HG03066 (cell line): Measurements from ENCODE around the gene ARFGEF2.
"Not testable (repeated sequence)": the region's sequence is repeated elsewhere in the genome, so short reads cannot be mapped to it uniquely, and the experiment has no call there.

Experiments
- ATAC-seq: cut with Tn5 transposase; IDR thresholded peaks from one replicate; pipeline ENCODE4 v1.9.1; 2021; ENCODE audit warnings: low read depth; ENCODE audit not compliant: unreplicated experiment

ARFGEF2 gene

GRCh38 chr20:48926821-48927220, 5.3 kb downstream of the ARFGEF2 start:
- ATAC-seq: no peak

GRCh38 chr20:48928832-48929725, 7.6 kb downstream of the ARFGEF2 start:
- no peak for ATAC-seq

GRCh38 chr20:48930035-48930434, 8.5 kb downstream of the ARFGEF2 start:
- ATAC-seq: no peak

- ATAC-seq: no peak
Observed at GRCh38 chr20:48930878-48931277, 9.4 kb downstream of the ARFGEF2 start.

- no peak for ATAC-seq
Observed at GRCh38 chr20:48931527-48932374, 10.2 kb downstream of the ARFGEF2 start.

GRCh38 chr20:48932375-48932941, 10.9 kb downstream of the ARFGEF2 start:
- ATAC-seq: no peak

GRCh38 chr20:48933017-48933766, 11.7 kb downstream of the ARFGEF2 start:
- ATAC-seq: no peak

- not testable (repeated sequence) for ATAC-seq
Observed at GRCh38 chr20:48934273-48934877, 12.9 kb downstream of the ARFGEF2 start.

- not testable (repeated sequence) for ATAC-seq
Observed at GRCh38 chr20:48934966-48935365, 13.5 kb downstream of the ARFGEF2 start.

- ATAC-seq: not testable (repeated sequence)
Observed at GRCh38 chr20:48936178-48936577, 14.7 kb downstream of the ARFGEF2 start.

- ATAC-seq: no peak
Observed at GRCh38 chr20:48937674-48938073, 16.2 kb downstream of the ARFGEF2 start.

- ATAC-seq: no peak
Observed at GRCh38 chr20:48938670-48939069, 17.2 kb downstream of the ARFGEF2 start.

GRCh38 chr20:48940170-48940569, 18.7 kb downstream of the ARFGEF2 start:
- no peak for ATAC-seq

- ATAC-seq: no peak
Observed at GRCh38 chr20:48941467-48941866, 20.0 kb downstream of the ARFGEF2 start.

- no peak for ATAC-seq
Observed at GRCh38 chr20:48942730-48943129, 21.2 kb downstream of the ARFGEF2 start.

- no peak for ATAC-seq
Observed at GRCh38 chr20:48944663-48945297, 23.3 kb downstream of the ARFGEF2 start.

GRCh38 chr20:48945840-48946514, 24.5 kb downstream of the ARFGEF2 start:
- ATAC-seq: no peak

- ATAC-seq: no peak
Observed at GRCh38 chr20:48948612-48949011, 27.1 kb downstream of the ARFGEF2 start.
